ENCODE data around the gene CCL13.

CCL13 gene

DNA sequence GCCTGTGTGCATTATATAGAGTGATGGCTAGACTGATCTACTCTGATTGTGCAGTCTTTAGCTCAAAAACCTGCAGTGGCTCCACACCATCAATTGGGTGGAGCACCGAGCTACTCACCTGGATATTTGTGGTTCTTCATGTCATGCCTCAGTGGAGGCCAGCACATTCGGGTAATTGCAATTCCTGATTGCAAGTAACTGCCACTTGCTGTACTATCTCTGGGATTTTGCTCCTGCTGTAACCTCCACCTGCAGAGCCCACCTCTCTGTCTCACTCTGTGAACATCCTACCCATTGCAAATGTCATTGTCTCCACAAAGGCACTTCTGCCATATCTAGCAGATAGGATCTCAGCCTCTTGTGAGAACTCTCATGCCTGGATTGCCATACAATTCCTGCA, 8.5 kb downstream of the CCL13 start:
- DNase-seq, result no peak

DNA sequence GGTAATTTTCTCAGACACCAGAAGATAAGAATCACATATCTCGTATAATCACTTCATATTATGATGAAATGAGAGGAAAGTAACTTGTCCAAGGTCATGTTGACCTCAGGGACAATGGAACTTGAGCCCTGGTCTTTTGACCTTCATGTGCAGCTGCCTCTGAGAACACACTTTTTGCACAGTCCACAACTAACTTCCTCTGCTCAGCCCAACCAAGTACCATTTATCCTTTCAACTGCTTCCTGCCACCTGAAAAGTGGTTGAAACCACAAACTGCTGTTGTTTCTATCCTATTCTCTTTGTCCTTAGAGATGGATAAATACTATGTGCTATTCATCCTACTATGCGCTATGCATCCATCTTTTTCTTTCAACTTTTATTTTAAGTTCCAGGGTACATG, 9.1 kb downstream of the CCL13 start:
- DNase-seq, result no peak

DNA sequence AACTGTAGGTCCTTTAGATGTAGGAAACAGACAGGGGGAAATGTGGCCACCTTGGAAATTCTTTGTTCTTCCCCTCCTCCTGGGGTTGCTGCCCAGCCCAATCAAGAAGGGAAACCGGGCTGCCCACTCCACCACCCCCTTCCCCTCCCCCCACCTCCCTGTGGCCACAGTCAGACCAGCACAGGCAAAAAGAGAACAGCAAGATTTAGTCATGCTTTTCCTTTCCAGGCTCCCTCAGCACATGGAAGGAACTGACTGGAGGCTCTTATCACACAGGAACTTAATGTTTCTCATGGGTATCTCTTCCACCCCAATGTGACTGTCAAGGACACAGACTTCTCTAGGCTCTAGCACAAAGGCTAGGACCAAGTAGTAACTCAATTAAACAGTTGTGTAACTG, 9.7 kb downstream of the CCL13 start:
- no peak for DNase-seq

DNA sequence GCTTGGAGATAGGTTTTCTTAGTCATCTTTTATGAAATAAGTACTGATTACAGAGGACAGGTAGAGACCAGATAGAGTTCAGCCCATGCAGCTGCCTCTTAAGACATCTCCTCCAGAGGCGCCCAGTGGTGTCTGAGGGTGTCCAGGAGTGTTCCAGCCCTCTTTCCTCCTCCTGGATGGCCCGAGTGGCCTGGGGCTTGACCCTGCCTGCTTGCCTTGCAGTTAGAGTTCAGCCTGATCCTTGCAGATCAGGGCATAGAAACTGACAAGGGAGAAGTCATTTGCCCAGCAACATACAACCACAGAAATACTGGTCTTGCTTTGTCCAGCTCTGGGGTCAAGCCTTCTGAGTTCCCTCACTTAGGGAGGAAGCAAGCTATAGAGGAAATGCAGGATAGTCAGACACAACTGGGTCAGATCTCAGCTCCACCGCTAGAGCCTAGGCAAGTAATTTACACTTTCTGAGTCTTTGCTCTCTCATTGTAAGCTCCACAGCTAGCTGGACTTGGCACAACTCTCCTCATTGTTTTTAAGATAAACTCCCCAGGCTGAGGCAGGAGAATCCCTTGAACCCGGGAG, 10.3 kb downstream of the CCL13 start:
- no peak for DNase-seq

DNA sequence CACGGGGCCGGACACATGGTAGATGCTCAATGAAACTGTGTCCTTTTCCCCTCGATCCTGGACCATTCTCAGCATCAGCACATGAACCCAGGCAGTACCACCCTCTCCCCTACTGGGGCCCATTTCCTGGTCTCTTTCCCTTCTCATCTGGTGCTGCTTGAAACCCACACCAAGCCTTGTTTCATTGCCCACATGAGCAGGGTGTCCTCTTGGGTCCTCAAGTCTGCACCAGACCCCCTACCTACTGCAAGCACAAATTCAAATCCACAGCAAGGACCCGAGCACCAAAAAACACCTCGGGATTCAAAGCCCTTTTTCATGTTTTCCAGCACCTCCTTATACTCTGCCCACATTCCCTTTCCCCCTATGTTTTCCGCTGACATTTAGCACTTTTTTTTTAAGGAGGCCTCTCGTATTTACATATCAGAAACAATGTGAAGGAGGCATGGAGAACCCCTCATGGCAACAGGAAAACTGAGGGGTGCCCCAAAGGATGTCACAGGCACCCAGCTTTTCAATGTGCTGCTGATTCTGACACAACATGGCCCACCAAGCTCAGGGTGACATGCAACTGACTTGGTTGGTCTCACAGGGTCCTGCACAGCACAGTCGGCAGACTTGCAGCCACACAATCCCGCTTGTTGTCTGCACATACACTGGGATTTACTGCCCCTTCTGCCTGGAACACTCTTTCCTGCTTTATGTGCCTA, 11.4 kb downstream of the CCL13 start:
- no peak for DNase-seq

DNA sequence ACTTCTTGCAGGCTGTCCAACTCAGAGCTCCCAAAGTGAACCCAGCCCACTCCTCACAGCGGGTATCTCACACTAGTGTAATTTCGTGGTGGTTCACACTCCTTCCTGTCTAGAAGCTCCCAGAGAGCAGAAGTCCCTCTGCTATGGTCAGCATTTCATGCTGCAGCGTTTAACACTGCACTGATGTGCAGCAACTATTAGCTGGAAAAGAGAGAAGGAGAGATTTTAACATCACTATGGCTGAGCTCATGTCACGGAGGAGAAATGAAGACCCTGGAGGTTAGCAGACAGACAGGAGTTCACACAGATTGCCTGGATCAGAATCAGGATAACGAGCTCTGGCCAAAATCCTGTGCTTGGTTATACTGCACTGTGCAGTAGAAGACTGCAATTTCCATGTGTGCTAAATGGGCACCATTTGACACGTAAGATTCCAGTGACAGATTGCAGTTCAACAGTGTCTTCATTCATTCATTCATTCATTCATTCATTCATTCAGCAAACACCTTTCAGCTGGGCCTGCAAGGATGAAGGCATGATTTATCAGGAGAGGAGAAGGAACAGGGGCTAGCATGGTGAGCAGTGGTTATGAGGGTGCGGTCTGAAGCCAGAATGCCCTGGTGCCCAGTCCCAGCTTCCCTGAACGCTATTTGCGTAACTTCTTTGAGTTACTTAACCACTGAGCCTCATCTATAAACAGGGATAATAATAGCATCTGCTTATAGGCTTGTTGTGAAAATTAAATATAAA, 12.1 kb downstream of the CCL13 start:
- DNase-seq, result no peak

DNA sequence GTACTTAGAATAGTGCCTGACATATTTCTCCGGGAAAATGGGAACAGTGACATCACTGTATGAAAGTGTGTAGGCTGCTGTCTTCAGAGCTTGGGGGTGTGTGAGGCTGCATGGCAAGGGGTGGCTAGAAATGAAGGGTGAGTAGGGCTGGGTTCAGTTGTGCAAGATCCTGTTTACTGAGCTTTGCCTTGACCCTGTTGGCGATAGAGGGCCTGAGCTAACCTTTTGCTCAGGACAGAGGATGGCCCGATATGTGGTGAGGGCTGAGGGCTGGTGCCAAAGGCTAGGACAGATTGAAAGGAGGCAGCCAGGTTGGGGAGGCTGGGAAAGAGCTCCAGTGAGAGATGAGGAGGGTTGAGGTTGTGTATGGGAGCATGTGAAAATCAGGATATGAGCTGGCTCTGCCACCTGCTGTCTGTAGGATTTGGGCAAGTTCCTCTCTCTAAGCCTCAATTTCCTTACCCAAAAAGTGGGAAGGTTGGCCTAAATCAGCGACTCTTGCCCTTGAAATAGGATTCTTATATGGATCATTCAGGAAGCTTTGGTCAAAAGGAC, 12.7 kb downstream of the CCL13 start:
- no peak for DNase-seq

DNA sequence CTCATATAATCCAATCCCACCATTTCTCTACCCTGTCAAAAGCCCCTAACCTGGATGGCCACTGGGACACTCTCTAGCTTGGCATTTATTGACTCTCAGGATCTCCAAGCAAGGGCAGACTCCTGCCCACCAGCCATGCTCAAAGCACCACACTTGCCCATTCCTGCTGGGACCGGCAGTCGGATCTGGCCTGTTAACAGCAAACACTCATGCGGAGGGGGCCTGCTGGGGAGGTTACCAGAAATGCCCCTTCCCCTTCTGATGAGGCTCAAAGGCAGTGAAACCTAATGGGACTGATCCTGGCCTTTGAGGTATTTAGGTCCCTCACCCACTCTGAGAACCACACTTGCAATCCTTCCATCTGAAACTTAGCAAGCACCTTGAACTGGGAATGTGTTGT, 13.3 kb downstream of the CCL13 start:
- DNase-seq, result no peak

DNA sequence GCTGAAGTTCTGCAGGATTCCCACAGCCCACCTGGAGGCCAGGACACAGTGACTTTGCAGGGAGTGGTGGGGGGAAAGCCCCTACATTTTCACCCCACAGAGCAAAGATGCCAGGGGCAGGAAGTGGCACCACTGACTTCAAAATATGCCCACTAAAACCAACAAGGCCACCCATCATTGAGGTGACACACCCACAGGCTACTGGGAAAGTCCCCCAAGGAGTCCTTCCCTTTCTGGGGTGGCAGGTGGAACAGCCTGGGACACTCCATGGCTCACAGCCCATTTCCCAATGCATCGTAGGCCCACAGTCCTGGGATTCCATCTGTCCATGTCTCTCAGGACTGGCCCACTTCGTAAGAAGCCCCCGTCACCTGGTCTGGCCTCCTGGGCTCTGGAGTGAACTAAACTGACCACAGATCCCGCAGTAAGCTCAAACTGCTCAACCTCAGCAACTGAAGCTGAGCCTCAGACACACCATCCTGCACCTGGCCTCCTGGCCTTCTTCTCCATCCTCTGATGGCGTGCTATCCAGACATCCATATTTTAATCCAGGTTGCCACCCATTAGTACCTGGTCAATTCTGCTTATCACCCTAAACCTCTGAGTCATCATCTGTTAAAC, 14.2 kb downstream of the CCL13 start:
- no peak for DNase-seq

DNA sequence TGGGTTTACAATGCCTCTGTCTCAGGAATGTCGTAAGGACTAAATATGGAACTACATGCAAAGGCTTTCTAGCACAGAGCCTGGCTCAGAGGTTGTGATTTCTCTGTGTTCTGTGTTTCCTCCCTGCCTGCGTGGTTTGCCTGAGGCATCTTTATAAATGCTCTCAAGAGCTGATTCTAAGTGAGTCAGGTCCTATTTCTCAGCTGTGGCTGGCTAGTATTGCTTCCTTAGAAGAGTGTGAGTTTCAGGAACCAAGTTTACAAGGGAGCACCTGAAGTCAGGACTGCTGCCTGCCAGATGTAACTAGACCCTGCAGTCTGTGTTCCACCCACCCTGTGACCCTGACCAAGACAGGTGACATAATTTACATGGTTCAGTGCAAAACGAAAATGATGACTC, 14.7 kb downstream of the CCL13 start:
- no peak for DNase-seq

DNA sequence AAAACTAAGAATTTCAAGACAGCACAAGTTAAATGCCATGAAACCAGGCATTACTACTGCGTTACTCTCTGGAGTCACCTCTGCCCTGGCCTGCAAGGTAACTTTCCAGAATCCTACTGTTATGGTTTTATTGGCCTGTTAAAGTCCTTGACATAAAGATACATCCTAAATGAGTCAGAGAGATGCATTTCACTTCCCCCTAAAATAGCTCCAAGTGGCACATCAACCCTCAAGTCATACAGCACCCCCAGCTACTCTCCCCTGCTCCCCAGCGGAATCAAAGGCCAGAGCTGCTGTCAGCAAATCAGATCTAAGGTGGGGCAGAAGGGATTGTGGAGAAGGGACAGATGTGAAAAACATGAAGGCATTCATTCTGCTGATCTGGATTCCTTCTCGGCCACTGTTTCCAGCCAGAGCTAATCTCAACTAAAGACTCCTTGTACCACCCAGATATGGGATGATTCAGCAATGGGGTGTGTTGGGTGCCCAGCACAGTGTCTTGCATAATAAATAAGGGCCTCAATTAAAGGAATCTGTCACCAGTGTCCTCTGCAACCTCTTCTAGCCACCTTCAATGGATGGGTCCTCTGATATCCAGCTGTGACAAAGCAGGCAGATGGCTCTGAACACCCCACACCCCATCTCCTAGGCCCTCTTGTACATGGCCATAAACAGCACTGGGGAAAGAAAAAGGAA, 15.3 kb downstream of the CCL13 start:
- DNase-seq, result no peak

DNA sequence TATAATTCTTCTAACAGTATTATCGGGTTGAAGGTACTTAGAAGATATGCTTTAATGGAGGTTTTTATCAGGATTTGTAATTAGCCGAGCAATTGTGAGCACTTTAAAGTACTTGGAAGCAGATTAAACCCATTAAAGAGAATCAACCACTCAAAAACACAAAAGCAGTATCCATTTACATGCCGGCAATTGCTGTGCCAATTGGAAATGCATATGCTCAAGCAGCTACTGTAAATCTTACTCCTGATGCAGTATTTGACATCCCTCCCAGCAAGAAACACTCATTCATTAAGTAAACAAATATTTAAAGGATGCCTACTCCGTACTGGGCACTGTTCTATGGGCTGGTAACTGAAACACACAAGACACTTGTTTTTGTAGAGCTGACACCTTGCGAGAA, 18.2 kb downstream of the CCL13 start:
- no peak for DNase-seq

DNA sequence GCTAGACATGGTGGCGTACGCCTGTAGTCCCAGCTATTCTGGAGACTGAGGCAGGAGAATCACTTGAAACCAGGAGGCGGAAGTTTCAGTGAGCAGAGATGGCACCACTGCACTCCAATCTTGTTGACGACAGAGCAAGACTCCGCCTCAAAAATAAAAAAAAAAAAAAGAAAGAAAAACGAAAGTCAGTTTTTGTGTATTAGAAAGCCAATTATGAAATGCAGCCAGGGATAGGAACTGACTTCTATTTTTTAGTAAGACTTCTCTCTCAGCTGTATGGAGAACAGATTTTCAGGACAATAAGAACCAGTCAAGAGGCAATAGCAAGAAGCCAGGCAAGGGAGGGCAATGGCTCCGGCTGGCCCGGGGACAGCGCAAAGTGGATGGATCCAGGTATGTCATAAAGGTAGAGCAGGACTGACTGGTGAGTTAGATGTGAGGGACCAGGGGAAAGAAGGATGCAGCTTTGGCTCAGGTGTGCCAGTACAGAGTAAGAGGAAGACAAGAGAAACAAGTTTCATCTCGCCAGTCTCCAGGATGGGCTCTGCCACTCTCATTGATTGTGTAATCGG, 19.2 kb downstream of the CCL13 start:
- no peak for DNase-seq

DNA sequence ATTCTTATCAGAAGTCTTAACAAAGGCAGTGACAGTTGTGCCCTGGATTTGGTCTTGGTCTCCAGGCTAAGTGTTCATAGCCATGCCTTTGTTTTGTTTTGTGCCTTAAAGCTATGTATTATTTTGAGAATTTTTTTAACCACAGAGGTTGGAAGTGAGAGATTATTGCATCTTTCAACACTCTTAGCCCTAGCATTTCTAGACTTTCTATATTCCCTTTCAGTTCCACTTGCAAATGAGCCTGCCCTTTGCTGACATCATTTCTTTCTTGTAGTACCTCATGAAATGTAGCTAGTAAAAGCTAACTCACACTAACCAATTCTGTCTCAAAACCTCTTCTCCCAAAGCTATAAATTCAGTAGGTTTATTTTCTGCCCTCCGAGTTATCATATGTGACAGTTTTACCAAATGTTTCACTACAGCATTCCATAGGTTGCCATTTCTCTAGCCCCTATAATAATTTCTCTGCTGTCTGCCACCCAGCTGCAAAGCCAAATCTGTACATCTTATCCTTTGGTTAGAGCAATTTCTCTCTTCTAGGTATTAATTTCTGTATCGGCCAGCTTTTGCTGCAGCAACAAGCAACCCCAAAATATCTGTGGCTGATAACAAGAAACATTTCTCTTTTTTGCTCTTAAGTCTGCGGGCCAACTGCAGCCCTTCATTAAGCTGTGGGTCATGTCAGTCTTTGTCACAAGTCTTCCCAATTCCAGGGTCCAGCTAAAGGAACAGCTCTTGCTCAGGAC, 21.0 kb downstream of the CCL13 start:
- no peak for DNase-seq

DNA sequence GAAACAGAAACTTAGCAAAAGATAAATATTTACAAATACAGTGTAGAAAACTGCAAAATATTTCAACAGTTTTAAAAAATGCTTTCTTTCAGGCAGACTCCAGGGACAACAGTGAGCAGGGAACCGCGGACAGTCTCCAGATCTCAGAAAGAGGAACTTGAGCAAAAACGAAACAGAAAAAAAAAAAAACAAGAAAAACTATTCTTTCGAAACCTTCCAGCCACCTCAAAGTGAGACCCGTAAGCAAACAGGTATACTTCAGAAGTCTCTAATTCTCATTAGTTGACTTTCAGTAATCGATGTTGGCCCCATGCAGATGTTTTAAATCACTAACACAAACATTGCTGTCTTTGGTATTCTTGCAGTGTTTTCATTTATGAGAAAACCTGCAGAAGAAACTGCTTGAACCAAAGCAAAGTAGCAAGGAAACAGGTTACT, 22.4 kb downstream of the CCL13 start:
- DNase-seq, result no peak

DNA sequence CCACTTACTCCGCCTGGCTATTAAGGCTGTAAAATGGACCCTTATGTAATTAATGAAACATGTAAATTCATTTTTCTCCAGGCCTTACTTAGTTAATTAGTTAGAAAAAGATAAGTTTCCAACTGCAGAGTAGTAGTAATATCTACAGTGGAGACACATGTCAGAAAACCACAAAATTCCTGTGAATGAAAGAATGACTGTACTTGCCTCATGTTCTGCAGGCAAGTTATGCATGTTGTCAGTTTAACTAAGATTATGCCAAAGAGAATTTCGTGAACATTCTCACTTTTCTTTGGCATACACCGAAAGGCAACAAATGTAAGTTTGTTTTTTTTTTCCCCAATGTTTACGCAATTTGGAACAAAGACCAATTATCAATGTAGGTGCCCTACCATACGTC, 23.6 kb downstream of the CCL13 start:
- no peak for DNase-seq

DNA sequence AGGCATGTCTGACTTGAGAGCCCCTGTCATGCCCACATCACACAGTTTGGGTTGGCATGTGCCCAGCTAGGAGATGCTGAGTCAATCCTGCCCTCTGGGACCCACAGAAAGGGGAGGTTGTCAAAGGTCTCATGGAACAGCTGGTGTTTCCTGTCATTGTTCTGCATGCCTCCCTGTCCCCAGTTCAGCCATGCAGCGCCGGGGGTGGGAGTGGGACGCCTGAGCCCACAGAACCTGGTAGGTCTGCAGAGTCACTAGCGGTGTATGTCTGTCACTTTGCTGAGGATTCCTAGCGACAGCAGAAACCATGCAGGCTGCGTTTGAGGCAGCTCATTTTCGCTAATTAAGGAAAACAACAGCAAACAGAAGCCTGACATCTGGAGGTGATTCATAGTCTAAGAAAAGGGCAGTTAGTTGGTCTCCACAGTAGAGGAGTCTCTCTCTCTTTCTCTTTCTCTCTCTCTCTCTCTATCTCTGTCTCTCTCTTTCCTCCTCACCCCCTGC, 26.4 kb downstream of the CCL13 start:
- no peak for DNase-seq

DNA sequence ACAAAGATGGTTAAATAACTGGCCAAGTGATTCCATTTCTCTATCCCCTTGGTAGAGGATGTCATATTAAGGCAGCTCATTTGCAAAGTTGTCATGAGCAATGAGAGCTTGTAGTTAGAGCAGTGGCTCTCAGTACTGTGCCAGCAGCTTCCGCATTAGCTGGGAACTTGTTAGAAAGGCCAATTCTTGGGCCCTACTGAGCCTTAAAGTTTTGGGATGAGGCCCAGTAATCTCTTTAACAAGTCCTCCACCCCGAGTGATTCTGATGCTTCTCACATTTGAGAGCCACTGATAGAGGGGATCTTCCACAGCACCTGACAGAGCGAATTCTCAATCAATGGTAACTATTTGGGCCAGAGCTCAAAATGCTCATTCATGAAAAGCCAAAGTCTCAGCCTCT, 26.9 kb downstream of the CCL13 start:
- DNase-seq, result no peak

DNA sequence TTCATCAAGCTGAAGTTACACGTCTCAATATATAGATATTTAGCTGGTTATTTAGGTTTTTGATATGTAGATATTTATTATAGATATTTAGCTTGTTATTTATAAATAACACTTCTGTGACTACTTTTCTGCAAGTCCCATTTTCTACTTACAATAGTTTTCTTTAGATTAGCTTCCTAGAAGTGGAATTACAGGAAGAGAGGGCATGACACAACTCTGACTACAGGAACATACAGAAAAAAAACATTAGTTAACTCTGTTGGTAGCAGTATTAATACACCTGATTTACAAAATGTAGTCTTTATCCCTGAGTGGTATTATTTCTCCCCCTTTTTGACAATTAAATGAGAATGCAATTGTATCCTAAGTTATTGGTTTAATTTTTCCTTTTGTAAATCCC, 28.0 kb downstream of the CCL13 start:
- no peak for DNase-seq

DNA sequence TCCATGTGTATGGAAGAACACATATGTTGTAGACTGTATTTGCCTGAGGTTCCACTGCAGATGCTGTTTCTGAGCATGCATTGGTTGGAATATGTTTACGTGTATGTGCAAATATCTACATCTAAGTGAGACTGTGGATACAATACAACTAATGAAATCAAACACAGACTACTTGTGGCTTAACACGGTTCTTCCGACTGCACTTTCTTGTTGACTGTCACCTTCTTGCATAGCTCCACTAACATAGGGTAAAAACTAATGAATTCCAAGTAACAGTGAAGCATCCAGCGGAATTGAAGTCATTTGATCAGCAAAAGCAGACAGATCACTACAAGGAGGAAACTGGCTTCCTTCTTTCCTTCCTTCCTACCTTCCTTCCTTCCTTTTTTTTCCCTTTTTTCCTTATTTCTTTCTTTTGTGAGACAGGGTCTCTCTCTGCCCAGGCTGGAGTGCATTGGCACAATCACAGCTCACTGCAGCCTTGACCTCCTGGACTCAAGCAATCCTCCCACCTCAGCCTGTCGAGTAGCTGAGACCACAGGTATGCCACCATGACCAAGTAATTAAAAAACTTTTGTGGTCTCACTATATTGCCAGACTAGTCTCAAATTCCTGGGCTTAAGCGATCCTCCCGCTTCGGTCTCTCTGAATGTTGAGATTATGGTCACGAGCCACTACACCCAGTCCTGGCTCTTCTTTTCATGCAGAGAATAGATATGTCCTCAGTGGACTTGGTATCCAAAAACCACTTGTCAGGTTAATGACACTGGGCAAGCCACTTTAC, 28.7 kb downstream of the CCL13 start:
- DNase-seq, result no peak

DNA sequence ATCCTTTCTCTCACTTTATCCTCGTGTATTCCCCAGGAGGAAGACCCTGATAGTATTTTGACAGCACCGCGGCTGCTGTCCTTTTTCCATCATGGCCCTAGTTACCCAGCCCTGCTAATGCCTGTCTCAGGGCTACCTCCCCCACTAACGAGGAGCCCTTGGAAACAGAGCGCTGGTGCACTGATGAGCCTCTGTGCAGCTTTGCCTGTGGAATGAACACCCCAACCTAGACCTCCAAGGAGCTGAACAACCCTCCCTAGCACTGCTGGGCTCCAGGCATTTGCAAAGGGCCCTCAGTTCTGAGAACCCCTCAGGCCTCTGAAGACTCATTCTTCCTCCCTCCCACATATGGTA, 30.0 kb downstream of the CCL13 start:
- no peak for DNase-seq

All from 8988T (cell line).